Cardiac septum (tissue), 1 donor: ENCODE data around the gene ZNF791. TPM values are rescaled to one million over a fixed set of nuclear protein-coding genes. Genes with fewer than 3 reads are reported as not detected.

Experiments used
- DNase-seq: peaks from one replicate; pipeline ENCODE4 v3.0.0-alpha.2; 2020; ENCODE audit warnings: low spot score
- intact Hi-C: fragments of 100-400 bp; cut with DNase I; formaldehyde crosslinking; loops from one replicate; pipeline ENCODE4 v1.14.0; 2022
- total RNA-seq: library from RNA; stranded (reverse); fragmentation: NEBNext Ultra II Directional; extraction: Animal tissue kit (Norgen Biotek cat#: 25700); gene quantifications from one replicate; pipeline ENCODE4 v1.2.1, GENCODE V29; 2021
- donor health status: DM: no; HTN: no; CAD: no.

ZNF791 gene
- total RNA-seq, 1 donor from 2014 or later = 14.8 TPM

DNA sequence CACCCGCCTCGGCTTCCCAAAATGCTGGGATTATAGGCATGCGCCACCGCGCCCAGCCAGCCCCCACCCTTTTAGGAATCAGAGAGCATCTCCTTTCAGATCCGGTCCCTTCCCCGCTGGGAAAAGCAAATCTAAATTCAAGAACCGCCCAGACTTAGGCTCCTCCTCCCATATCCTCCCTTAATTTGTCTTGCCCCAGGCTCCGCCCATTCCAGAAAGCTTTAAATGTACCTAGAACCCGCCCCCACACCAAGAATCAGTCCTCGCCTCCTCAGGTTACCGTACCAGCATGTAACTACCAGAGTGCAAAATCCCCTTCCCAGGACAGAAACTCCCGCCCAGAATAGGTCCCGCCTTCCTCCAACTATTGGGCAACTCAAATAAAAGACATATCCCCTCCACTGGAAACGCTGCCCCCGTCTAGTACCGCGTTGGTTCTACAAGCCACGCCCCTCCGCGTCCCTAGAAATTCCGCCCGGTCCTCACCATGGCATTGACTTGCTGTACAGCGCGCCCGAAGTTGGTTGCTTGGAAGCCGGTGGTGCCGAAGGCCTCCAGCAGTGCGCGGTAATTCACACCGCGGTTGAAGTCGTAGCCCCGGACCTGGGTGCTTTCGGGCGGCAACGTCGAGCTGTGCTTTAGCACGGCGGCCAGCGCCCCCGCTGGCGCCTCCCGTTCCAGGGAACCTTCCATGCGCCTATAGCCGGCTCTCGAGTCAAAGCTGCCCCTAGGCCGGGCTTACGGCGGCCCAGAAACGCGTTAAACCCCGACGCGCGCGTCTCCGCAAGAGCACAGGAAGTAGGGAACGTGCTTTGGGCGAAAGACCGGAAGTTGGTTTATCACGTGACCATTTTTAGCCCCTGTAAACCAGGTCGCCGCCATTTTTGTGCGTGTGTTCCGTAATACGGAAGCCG is 70.6 kb downstream of the ZNF791 start, which contains the start of gene DHPS:
TSS of gene DHPS (minus strand) at position 807 of the 914 bp plus-strand sequence. CDS start at position 693, 114 bp downstream.
- intact Hi-C loops = loop anchor here (1.0 to 5.0 kb wide), 2 partner anchors 12 to 121 kb away; partner anchors contain the start of genes PRDX2 and THSD8
- peak; percentile 95 for DNase-seq

Other genes with a start within 250 kb of the ZNF791 start
- 4.3 TPM for gene ZNF442, start 245.2 kb upstream of the ZNF791 start, total RNA-seq
- 1.9 TPM for gene ZNF799, start 209.6 kb upstream of the ZNF791 start, total RNA-seq
- gene ZNF443, start 169.9 kb upstream of the ZNF791 start, total RNA-seq = 2.0 TPM
- 0.94 TPM for gene ZNF709, start 126.1 kb upstream of the ZNF791 start, total RNA-seq
- 9.3 TPM for gene ZNF564, start 59.4 kb upstream of the ZNF791 start, total RNA-seq
- gene ZNF490, start 107 bp upstream of the ZNF791 start, total RNA-seq = 5.1 TPM
- gene MAN2B1, start 55.8 kb downstream of the ZNF791 start, total RNA-seq = 20.6 TPM
- gene WDR83, start 55.9 kb downstream of the ZNF791 start, total RNA-seq = 10.0 TPM
- gene DHPS, start 71.0 kb downstream of the ZNF791 start, total RNA-seq = 49.0 TPM
- not detected for gene GNG14, start 77.1 kb downstream of the ZNF791 start, total RNA-seq
- 2.2 TPM for gene FBXW9, start 85.7 kb downstream of the ZNF791 start, total RNA-seq
- 50.4 TPM for gene TNPO2, start 113.0 kb downstream of the ZNF791 start, total RNA-seq
- gene TRIR, start 123.8 kb downstream of the ZNF791 start, total RNA-seq = 111 TPM
- gene GET3, start 126.6 kb downstream of the ZNF791 start, total RNA-seq = 58.4 TPM
- not detected for gene BEST2, start 140.9 kb downstream of the ZNF791 start, total RNA-seq
- 101 TPM for gene HOOK2, start 164.6 kb downstream of the ZNF791 start, total RNA-seq
- 97.7 TPM for gene JUNB, start 180.6 kb downstream of the ZNF791 start, total RNA-seq
- 595 TPM for gene PRDX2, start 190.9 kb downstream of the ZNF791 start, total RNA-seq
- gene THSD8, start 191.1 kb downstream of the ZNF791 start, total RNA-seq = 0.94 TPM
- 4.4 TPM for gene RNASEH2A, start 195.7 kb downstream of the ZNF791 start, total RNA-seq
- not detected for gene RTBDN, start 223.7 kb downstream of the ZNF791 start, total RNA-seq
- gene MAST1, start 227.6 kb downstream of the ZNF791 start, total RNA-seq = 0.65 TPM